ENCODE data around the gene ZNF124. TPM values are rescaled to one million over a fixed set of nuclear protein-coding genes. Genes with fewer than 3 reads are reported as not detected.
"Not testable (repeated sequence)": the region's sequence is repeated elsewhere in the genome, so short reads cannot be mapped to it uniquely, and the experiment has no call there.

Gene ZNF124
- total and polyA plus RNA-seq, 7 experiments from 2014 or later = 8.3 to 26.7 (median 17.5) TPM

DNA sequence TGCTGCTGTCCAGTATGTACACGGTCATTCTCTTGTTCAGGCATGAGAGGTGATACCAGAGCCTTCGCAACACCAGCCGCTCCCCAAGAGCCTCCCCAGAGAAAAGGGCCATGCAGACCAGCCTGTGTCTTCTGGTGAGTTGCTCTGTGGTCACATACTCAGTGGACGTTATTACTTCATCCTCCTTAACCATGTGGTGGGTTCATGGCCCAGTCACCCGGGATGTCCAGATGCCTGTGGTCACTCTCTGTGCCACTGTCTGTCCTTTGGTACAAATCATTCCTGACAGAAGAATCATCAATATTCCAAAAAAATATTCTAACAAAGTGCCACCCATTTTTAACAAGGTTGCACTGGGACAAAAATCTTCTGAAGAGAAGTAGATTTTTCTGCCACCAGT, 8.8 kb upstream of the ZNF124 start:
- Mint-ChIP-seq H3K9me3 (peaks cover 3 to 63% (median 30%) of the 10 kb centered on the region in 11 donors), H3K27ac (no peak overlapping the region), H3K4me1 (peaks cover 0 to under 1% (median 0%) of the 10 kb centered on the region in 7 donors), H3K36me3 (peaks cover 3 to 17% (median 9%) of the 10 kb centered on the region in 5 donors), H3K27me3 (peaks cover 0 to 8% (median 0%) of the 10 kb centered on the region in 5 donors), H3K4me3 (no peak overlapping the region)
- no peak overlapping the region for H3K4me3 ChIP-seq (ENCODE audit: low read length)
- no peaks in the 10 kb centered on the region for H3K27me3 ChIP-seq (ENCODE audit: control insufficient read depth in 2 of 2, insufficient read depth in 2 of 2, low read length in 2 of 2)
- no peak for ATAC-seq
- ChIA-PET POLR2A (interaction anchor here (1.3 kb wide), 1 partner anchor 9 kb away, joined by 3 read pairs; no protein-coding TSS in a partner anchor), CTCF (no interaction called here)
- H3K27ac ChIP-seq (ENCODE audit: low read depth, low read length) = no peak overlapping the region
- intact Hi-C loops (cut with micrococcal nuclease) = no loop called here
- no peak for DNase-seq
- H3K4me1 ChIP-seq (ENCODE audit: control insufficient read depth in 2 of 2, insufficient read depth in 2 of 2, low read length in 2 of 2) = no peaks in the 10 kb centered on the region
- peaks cover 6 to 29% (median 15%) of the 10 kb centered on the region in 3 experiments for H3K9me3 ChIP-seq (ENCODE audit: control insufficient read depth in 2 of 3, low read length in 3 of 3)
- no peaks in the 10 kb centered on the region for H3K36me3 ChIP-seq (ENCODE audit: control insufficient read depth in 2 of 3, insufficient read depth in 3 of 3, low read length in 3 of 3)

DNA sequence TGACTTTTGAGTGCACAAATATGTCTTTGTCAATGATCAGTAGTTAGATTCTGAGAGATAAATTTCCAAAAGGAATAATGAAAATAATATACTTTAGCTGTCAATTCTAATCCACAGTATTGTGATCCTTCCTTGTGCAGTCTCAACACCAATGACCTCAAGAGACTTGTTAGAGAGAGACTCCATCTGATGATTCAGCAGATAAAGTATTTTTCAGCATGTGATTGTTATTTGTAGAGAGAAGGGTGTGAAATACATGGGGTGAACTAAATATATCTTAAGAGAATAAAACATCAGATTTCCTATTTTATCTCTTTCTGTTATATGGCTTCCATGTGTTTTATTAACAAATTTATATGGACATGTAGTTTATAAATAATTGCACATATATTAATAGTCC, 5.9 kb upstream of the ZNF124 start:
- no peak for ATAC-seq
- CTCF ChIA-PET = no interaction called here

GRCh38 chr1:247175458-247175857, 3.6 kb upstream of the ZNF124 start:
- peaks cover 0 to 10% (median 2%) of the 10 kb centered on the region in 7 donors for H3K4me1 Mint-ChIP-seq
- CTCF ChIA-PET = no interaction called here
- Histone ChIP-seq H3K9me3 (ENCODE audit: control insufficient read depth in 2 of 3, low read length in 3 of 3) (peaks cover 0 to 6% (median 0%) of the 10 kb centered on the region in 3 experiments), H3K4me1 (ENCODE audit: control insufficient read depth in 2 of 2, insufficient read depth in 2 of 2, low read length in 2 of 2) (no peaks in the 10 kb centered on the region), H3K27me3 (ENCODE audit: control insufficient read depth in 2 of 2, insufficient read depth in 2 of 2, low read length in 2 of 2) (no peaks in the 10 kb centered on the region), H3K27ac (ENCODE audit: low read depth, low read length) (no peak overlapping the region), H3K4me3 (ENCODE audit: low read length) (no peak overlapping the region), H3K36me3 (ENCODE audit: control insufficient read depth in 2 of 3, insufficient read depth in 3 of 3, low read length in 3 of 3) (no peaks in the 10 kb centered on the region)
- POLR2A ChIA-PET = no interaction called here
- no peak overlapping the region for H3K27ac Mint-ChIP-seq
- intact Hi-C loops (cut with micrococcal nuclease) = loop anchor here in 1 of 2 donors (10.0 kb wide), 1 partner anchor 71 kb away; the partner anchor contains the start of gene ZNF669
- no peak for DNase-seq
- H3K36me3 Mint-ChIP-seq = peaks cover 0 to 15% (median 7%) of the 10 kb centered on the region in 5 donors
- H3K9me3 Mint-ChIP-seq = peaks cover 2 to 23% (median 9%) of the 10 kb centered on the region in 11 donors
- H3K27me3 Mint-ChIP-seq = peaks cover 0 to 8% (median 0%) of the 10 kb centered on the region in 5 donors
- H3K4me3 Mint-ChIP-seq = no peak overlapping the region
- ATAC-seq = no peak

More for the DNA sequence above, 5.9 kb upstream of the ZNF124 start:
- Mint-ChIP-seq H3K9me3 (peaks cover 2 to 35% (median 14%) of the 10 kb centered on the region in 11 donors), H3K36me3 (peaks cover 2 to 14% (median 7%) of the 10 kb centered on the region in 5 donors), H3K4me1 (peaks cover 0 to 5% (median 0%) of the 10 kb centered on the region in 7 donors), H3K27me3 (peaks cover 0 to 8% (median 0%) of the 10 kb centered on the region in 5 donors), H3K27ac (no peak overlapping the region), H3K4me3 (no peak overlapping the region)
- no peak overlapping the region for H3K4me3 ChIP-seq (ENCODE audit: low read length)
- H3K27me3 ChIP-seq (ENCODE audit: control insufficient read depth in 2 of 2, insufficient read depth in 2 of 2, low read length in 2 of 2) = no peaks in the 10 kb centered on the region
- H3K36me3 ChIP-seq (ENCODE audit: control insufficient read depth in 2 of 3, insufficient read depth in 3 of 3, low read length in 3 of 3) = no peaks in the 10 kb centered on the region
- H3K4me1 ChIP-seq (ENCODE audit: control insufficient read depth in 2 of 2, insufficient read depth in 2 of 2, low read length in 2 of 2) = no peaks in the 10 kb centered on the region
- H3K9me3 ChIP-seq (ENCODE audit: control insufficient read depth in 2 of 3, low read length in 3 of 3) = peaks cover 0 to 6% (median 1%) of the 10 kb centered on the region in 3 experiments
- intact Hi-C loops (cut with micrococcal nuclease) = loop anchor here in 1 of 2 donors (10.0 kb wide), 1 partner anchor 73 kb away; the partner anchor contains the start of gene ZNF669
- DNase-seq = no peak
- POLR2A ChIA-PET = interaction anchor here (1.3 kb wide), 2 partner anchors 25 to 74 kb away, joined by 3 read pairs; partner anchors contain the start of gene ZNF669
- H3K27ac ChIP-seq (ENCODE audit: low read depth, low read length) = no peak overlapping the region

GRCh38 chr1:247173431-247173830, 1.6 kb upstream of the ZNF124 start:
- no peak overlapping the region for H3K4me3 Mint-ChIP-seq
- POLR2A ChIA-PET = interaction anchor here (0.6 kb wide), 1 partner anchor 241 kb away, joined by 3 read pairs; no protein-coding TSS in a partner anchor
- peaks cover 0 to 21% (median 11%) of the 10 kb centered on the region in 7 donors for H3K4me1 Mint-ChIP-seq
- no peaks in the 10 kb centered on the region for H3K27me3 ChIP-seq (ENCODE audit: control insufficient read depth in 2 of 2, insufficient read depth in 2 of 2, low read length in 2 of 2)
- CTCF ChIA-PET = interaction anchor here (0.6 kb wide), 1 partner anchor 8 kb away, joined by 4 read pairs; no protein-coding TSS in a partner anchor
- peaks cover 0 to 4% (median 0%) of the 10 kb centered on the region in 3 experiments for H3K9me3 ChIP-seq (ENCODE audit: control insufficient read depth in 2 of 3, low read length in 3 of 3)
- no peak overlapping the region for H3K27ac ChIP-seq (ENCODE audit: low read depth, low read length)
- no peaks in the 10 kb centered on the region for H3K4me1 ChIP-seq (ENCODE audit: control insufficient read depth in 2 of 2, insufficient read depth in 2 of 2, low read length in 2 of 2)
- no peaks in the 10 kb centered on the region for H3K36me3 ChIP-seq (ENCODE audit: control insufficient read depth in 2 of 3, insufficient read depth in 3 of 3, low read length in 3 of 3)
- intact Hi-C loops (cut with micrococcal nuclease) = loop anchor here (2.0 to 10.0 kb wide), 4 partner anchors 37 to 241 kb away; partner anchors contain the start of genes AHCTF1 (in 1 of the 2) and ZNF669 (in 1 of the 2)
- no peak for DNase-seq
- no peak for ATAC-seq
- no peaks in the 10 kb centered on the region for H3K27me3 Mint-ChIP-seq
- peaks cover 0 to 11% (median 2%) of the 10 kb centered on the region in 11 donors for H3K9me3 Mint-ChIP-seq
- peaks cover 0 to 12% (median 5%) of the 10 kb centered on the region in 5 donors for H3K36me3 Mint-ChIP-seq
- H3K27ac Mint-ChIP-seq = peak overlapping the region in 1 of 9 donors; percentile 19
- H3K4me3 ChIP-seq (ENCODE audit: low read length) = no peak overlapping the region

DNA sequence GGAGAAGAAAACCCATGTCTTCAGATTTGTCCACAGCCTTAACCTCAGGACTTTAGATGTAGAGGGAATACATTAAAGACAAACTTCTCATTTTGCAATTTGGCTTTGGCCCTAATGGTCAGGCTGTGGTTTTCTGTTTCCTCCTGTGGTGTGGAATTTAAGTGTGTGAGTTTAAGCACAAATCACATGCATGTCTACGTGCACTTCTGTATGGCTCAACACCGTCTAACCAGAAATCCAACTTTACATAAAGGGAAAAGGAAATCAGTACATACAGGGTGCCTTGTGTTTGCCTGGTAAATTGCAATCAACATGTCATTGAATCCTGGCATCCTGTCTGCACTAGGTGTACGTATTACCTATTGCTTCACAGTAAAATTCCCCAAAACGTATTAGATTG, 1.2 kb upstream of the ZNF124 start:
- Mint-ChIP-seq H3K9me3 (peaks cover 0 to 14% (median 2%) of the 10 kb centered on the region in 11 donors), H3K27ac (peak overlapping the region in 1 of 9 donors; percentile 59), H3K36me3 (peaks cover under 1 to 14% (median 6%) of the 10 kb centered on the region in 5 donors), H3K27me3 (no peaks in the 10 kb centered on the region), H3K4me3 (peak overlapping the region in 1 of 10 donors; percentile 29), H3K4me1 (peaks cover 0 to 22% (median 11%) of the 10 kb centered on the region in 7 donors)
- intact Hi-C loops (cut with micrococcal nuclease) = loop anchor here (2.0 to 10.0 kb wide), 4 partner anchors 38 to 241 kb away; partner anchors contain the start of genes AHCTF1 (in 1 of the 2) and ZNF669 (in 1 of the 2)
- CTCF ChIA-PET = no interaction called here
- Histone ChIP-seq H3K27ac (ENCODE audit: low read depth, low read length) (no peak overlapping the region), H3K9me3 (ENCODE audit: control insufficient read depth in 2 of 3, low read length in 3 of 3) (no peaks in the 10 kb centered on the region), H3K4me3 (ENCODE audit: low read length) (no peak overlapping the region), H3K36me3 (ENCODE audit: control insufficient read depth in 2 of 3, insufficient read depth in 3 of 3, low read length in 3 of 3) (no peaks in the 10 kb centered on the region), H3K27me3 (ENCODE audit: control insufficient read depth in 2 of 2, insufficient read depth in 2 of 2, low read length in 2 of 2) (no peaks in the 10 kb centered on the region), H3K4me1 (ENCODE audit: control insufficient read depth in 2 of 2, insufficient read depth in 2 of 2, low read length in 2 of 2) (no peaks in the 10 kb centered on the region)
- ATAC-seq = peak; percentile 1
- POLR2A ChIA-PET = no interaction called here
- no peak for DNase-seq

- POLR2A ChIA-PET; H3K27ac ChIP-seq (ENCODE audit: low read depth, low read length); H3K36me3 ChIP-seq (ENCODE audit: control insufficient read depth in 2 of 3, insufficient read depth in 3 of 3, low read length in 3 of 3); H3K27me3 ChIP-seq (ENCODE audit: control insufficient read depth in 2 of 2, insufficient read depth in 2 of 2, low read length in 2 of 2); DNase-seq; H3K4me1 ChIP-seq (ENCODE audit: control insufficient read depth in 2 of 2, insufficient read depth in 2 of 2, low read length in 2 of 2); H3K27me3 Mint-ChIP-seq; H3K4me3 Mint-ChIP-seq; H3K4me3 ChIP-seq (ENCODE audit: low read length); H3K27ac Mint-ChIP-seq; CTCF ChIA-PET: not testable (repeated sequence)
- intact Hi-C loops (cut with micrococcal nuclease) = loop anchor here in 1 of 2 donors (5.0 to 10.0 kb wide), 3 partner anchors 67 to 239 kb away; partner anchors contain the start of genes AHCTF1 and ZNF669
- Mint-ChIP-seq H3K9me3 (peaks cover 0 to 30% (median 18%) of the 10 kb centered on the region in 11 donors), H3K4me1 (peaks cover 9 to 37% (median 27%) of the 10 kb centered on the region in 7 donors), H3K36me3 (peaks cover 7 to 29% (median 21%) of the 10 kb centered on the region in 5 donors)
- peak; percentile 62 for ATAC-seq
- H3K9me3 ChIP-seq (ENCODE audit: control insufficient read depth in 2 of 3, low read length in 3 of 3) = peaks cover 0 to 11% (median 10%) of the 10 kb centered on the region in 3 experiments
Observed at GRCh38 chr1:247171443-247171842, 377 bp downstream of the ZNF124 start.

Measured in naive thymus-derived CD4-positive, alpha-beta T cell (primary cell).